AG08395 (cell line): ENCODE results near the gene CDH22.

ENCODE experiments used
- DNase-seq: peaks from one replicate; pipeline ENCODE4 v3.0.0; 2012; ENCODE audit warnings: mixed read lengths, low spot score

Gene CDH22

DNA sequence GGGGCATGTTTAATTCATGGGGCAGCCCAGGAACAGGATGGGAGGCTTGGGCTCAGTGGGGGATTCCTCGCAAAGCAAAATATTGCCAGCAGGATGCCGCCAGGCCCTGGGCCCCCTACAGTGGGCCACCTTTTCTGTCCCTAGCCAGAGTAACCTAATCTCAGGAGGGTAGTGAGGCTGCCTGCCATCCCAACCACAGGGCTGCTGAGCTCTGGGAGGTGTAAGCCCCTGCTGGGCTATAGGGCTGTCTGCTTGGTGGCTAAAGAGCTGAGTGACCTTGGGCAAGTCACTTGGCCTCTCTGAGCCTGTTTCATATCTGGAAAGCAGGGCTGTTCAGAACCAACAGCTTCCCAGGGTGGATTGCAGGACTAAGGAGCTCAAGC, 35.7 kb upstream of the CDH22 start:
- DNase-seq = no peak

GRCh38 chr20:46343348-46343974, 35.2 kb upstream of the CDH22 start:
- DNase-seq = no peak

DNA sequence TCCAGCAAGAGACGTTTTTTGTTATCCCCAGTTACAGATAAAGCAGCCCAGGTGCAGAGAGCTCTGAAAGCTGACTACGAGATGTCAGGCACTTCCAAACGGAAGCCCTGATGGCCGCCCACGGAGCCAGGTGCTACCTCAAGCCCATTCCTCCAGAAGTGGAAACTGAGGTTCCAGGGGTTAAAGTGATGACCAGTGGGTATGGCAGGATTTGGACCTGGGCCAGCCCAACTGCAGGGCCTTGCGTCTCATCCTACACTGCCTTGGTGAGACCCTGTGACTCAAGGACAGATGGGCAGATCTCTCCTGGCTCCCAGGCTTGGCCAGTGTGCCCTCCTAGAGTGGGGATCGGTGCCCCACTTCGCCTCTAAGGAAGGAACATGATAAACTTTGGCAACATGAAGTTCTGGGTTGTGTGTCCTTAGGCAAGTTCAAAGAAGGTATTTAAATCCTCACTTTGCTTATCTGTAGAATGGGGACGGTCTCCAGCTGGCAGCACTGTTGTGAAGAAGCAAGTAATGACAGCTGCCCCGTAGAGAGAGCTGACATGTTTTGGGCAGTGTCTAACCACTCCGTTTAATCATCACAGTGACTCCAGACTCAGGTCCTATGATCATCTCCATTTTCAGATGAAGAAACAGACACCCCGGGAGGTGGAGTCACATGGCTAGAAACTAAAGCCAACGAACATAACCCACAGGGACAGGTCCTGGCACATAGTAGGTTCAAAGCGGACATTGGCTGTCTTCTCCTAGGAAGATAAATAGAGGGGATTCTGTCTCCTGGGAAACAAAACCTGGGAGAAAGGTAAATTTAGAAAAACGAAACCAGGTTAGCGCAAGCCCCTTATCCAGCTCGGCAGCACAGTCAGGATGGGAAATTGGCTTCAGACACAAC, 34.4 kb upstream of the CDH22 start:
- no peak for DNase-seq

GRCh38 chr20:46342010-46342378, 33.7 kb upstream of the CDH22 start:
- DNase-seq = no peak

- DNase-seq = no peak
These were observed 33.0 kb upstream of the CDH22 start for GRCh38 chr20:46341074-46342009.

DNA sequence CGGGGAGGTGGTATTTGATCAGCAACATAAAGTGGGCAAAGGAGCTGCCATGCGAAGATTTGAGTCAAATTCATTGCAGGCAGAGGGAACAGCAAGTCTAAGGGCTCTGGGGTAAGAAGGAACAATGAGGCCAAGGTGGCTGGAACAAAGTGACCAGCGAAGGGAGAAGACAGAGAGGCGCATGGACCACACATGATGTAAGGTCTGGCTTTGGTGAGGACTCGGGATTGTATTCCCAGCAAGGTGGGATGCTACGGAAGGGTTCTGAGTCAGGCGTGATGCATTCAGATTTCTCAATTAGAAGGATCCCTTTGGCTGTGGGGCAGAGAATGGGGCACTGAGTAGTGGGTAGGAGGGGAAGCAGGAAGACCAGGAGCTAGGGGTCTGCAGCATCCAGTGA, 30.7 kb upstream of the CDH22 start:
- DNase-seq = no peak

- no peak for DNase-seq
These were observed 28.4 kb upstream of the CDH22 start for GRCh38 chr20:46336735-46337134.

DNA sequence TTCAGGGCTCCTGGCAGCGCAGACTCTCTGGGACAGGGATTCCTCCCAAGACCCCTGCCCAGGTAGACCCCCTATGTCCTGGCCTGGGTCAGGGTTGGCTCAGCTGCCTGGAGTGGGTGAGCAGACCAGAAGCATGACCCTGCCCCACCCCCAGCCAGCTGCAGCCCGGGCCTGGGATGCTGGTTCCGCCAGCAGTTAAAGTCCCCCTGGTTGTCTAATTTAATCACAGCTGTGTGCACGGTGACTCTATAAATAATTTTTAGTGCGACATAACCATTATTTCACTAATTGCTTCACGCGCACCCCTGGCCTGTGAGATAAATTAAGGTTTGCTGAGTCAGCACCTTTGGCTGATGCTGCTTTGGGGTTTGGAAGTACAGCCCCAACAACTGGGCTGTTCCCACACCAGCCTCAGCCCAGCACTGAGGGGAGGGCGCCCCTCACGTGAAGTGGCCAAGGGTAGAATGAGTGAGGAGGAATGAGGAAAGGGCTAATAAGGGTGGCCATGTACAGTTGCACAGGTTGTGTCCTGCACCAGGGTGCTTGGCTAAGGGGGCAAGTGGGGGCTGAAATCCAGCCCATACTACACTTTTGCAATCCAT, 26.1 kb upstream of the CDH22 start:
- DNase-seq = no peak

DNA sequence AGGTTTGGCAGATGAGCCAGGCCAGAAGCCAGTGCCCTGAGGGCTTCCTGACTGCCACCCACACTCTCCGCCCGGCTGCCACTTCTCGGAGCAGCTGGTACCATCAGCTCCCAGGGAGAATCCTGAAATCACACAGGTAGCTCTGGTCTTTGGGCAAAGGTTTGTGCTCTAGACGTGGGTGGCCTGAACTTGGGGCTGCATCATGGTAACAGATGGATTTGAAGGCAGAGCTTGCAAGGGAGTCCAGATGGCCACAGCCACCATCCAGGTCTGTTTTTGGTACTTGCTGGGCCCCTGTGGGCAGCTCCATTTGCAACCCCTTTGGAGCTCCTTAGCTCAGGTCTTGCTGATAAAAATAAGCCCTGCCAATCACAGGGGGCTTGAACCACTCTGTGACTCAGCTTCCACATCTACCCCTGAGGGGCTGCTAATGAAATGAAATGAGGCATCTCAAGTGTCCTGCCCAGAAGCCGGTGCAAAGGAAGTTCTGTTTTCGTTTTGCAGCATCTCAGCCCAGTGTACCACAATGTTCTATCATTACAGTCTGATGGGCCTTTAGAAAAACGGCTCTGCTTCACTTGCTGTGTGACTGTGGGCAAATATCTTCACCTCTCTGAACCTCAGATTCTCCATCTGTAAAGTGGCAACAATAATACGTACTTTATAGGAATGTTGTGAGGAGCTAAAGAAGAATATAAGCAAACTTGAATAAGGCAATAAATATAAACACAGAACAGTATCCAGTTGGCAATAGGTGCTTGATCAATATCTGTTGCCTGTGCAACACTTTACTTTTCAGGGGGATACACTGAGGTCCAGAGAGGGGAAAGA, 25.1 kb upstream of the CDH22 start:
- DNase-seq = no peak

DNA sequence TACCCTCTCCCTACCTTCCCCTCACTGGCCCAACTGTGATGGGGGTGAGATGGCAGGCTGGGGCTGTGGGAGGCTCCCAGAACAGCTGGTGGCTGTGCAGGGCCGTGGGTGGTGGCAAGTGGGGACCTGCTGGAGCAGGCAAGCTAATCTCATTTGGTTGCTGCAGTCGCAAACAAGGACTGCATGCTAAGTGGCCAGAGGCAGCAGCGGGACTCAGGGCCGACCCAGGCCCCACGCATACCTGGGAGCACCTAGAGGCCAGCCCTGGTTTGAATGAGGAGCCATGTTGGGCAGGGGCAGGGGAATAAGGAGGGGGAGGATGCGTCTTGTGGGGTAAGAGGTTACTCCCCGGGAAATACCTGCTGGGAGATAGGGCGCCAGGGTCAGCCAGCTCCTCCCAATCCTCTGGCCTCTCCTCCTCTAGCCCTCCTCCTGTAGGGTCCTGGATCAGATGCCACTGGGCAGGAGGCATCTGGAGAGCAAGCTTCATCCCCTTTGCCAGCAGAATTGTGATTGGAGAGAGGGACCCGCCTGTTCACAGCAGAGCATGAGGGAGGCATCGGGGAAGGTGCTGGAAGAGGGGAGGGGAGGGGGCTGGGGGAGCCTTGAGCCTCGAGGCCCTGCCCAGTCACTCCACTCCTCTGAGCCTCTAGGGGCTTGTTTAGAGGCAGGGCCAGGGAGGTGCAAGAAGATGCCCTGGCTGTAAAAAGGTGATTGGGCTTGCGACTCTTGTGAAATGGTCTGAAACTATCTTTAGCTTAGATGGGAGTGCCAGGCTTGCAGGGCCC, 24.3 kb upstream of the CDH22 start:
- no peak for DNase-seq

DNA sequence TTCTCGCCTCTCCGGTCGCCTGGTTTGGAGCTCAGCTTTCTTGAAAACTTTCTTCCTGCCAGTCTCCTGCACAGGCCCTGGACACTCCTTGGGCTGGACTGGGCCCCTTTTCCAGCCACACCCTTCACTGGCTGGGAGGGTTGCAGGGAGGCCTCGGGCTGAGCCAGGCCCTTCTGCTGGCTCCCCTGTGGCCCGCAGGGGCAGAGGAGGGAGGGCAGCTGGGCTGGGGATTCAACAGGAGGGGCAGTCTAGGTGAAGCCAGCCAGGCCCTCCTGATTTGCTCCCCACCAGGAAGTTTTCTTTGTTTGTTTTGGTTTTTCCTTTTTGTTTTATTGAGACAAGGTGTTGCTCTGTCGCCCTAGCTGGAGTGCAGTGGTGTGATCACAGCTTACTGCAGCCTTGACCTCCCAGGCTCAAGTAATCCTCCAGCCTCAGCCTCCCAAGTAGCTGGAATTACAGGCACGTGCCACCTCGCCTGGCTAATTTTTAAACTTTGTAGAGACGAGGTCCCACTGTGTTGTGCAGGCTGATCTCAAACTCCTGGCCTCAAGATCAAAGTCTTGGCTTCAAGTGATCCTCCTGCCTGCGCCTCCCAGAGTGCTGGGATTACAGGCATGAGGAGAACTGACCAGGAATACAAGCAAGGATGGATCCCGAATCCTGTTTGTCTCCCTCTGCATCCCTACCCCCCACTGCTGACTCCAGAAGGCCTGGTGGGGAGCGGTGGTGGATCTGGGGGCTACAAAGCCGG, 23.5 kb upstream of the CDH22 start:
- DNase-seq = no peak

DNA sequence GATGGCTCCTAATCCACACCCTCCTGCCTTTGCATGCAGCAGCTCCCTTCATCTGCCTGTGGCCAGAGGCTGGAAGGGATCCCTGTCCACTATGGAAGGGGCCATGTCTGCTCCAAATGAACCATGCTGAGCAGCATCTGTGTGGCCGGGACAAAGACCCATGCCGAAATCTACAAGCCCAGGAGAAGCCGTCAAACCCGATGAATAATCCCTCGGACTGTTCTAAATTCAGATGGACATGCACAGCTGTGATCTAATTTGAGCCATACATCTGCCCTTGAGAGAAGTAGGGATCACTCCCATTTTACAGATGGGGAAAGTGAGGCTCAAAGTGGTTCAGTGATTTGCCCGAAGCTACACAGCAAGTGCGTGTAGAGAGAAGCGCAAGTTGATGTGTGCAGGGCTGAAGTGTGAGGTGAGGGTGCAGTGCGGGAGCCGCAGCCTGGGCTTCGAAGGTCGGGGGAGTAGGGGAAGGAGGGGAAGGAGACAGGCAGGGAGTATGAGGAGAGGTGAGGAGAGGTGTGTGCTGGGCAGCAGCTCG, 22.6 kb upstream of the CDH22 start:
- no peak for DNase-seq

GRCh38 chr20:46330072-46330763, 21.9 kb upstream of the CDH22 start:
- no peak for DNase-seq

DNA sequence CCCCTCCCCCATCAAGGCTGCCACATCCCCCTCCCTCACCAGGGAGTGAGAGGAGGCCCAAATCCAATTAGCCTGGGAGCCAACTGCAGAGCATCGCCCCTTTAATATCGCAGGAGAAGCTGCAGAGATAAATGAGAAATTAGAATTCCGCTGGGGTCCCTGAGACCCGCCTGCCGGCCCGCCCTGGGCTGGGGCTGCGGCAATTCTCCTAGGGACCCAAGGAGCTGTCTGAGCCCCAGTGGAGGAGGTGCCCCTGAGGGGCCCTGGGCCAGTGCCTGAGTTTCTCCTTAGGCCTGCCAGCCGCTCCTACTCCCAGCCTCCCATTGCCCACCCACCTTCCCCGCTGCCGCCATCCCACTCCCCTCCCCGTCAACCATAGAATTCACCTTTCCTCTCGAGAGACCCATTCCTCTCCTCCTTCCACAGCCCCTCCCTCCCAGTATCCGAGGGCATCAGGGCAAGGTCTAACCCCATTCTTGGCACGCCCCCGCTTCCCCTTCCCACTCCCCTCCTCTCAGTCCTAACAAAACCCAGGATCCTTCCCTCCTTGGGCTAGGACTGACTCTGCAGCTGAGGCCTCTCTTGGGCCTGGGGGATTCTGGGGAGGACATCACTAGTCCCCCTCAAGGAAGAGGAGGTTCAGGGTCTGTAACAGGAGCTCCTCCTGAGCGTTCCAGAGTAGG, 20.0 kb upstream of the CDH22 start:
- DNase-seq = no peak

GRCh38 chr20:46327557-46327956, 19.3 kb upstream of the CDH22 start:
- DNase-seq = no peak

- DNase-seq = no peak
These were observed 17.5 kb upstream of the CDH22 start for GRCh38 chr20:46325789-46326188.

DNA sequence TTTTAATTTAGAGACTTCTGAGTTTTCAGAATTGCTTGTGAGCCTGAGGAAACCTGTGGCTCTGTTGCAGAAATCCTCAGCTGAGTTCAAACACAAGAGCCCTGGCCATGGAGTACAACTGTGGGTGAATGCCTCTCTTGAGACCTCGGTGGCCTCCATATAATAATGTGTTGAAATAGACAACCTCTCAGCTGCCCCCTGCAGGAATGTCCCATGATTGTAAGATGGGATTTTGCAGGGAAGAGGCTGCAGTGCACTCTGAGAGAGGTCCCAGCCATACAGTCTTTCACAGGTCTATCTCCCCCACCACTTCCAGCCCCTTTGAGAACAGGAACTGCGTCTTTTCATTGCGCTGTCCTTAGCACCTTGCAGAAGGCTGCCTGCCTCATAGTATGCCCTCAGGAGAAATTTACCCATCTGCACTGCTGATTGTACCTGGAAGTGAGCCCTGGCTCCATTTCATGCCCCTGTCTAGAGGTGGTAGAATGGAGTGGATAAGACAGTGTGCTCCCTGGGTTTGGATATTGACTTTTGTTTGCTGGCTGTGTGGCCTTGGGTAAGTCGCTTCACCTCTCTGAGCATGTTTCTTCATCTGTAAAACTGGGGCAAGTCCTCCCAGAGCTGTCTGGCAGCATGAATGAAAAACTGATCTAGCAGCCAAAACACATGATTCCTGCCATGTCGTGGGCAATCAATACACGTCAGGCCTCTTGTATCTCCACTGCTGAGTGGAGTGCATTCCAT, 16.8 kb upstream of the CDH22 start:
- peak; percentile 53 for DNase-seq

DNA sequence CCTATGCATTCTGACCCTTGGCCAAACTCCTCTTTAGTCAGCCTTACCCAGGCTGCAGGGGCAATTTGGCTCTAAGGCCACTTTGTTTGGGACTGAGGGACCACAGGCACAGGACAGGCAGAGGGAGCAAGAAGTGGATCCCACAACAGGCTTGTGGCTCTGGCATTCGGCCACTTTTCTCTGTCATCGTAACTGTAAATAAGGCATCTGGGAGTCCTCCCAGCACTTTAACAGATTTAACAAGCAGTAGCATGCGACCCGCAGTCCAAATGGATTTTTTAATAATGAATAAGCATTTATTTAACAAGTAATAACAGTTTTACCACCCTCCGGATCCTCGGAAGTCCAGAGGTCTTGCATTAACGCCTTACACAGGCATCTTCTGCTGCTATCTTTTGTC, 16.1 kb upstream of the CDH22 start:
- no peak for DNase-seq
